G401 (cell line): ENCODE results near the gene MSRB3. TPM values are rescaled to one million over a fixed set of nuclear protein-coding genes. Genes with fewer than 3 reads are reported as not detected.
"Not testable (repeated sequence)": the region's sequence is repeated elsewhere in the genome, so short reads cannot be mapped to it uniquely, and the experiment has no call there.

ENCODE experiments used
- DNase-seq: peaks from one replicate; pipeline ENCODE4 v3.0.0-alpha.2; 2015; ENCODE audit warnings: low spot score
- in situ Hi-C: cut with HindIII; loops from 2 replicates; pipeline ENCODE4 v1.10.0; 2016; ENCODE audit warnings: low sequenced_read_pairs, mixed read lengths
- total RNA-seq: library from RNA; depleted of rRNA; stranded (reverse); fragments of >200 nt; shearing (Covaris generic); gene quantifications from 2 replicates; pipeline ENCODE4 v1.2.3, GENCODE V29; 2014

The MSRB3 gene
- total RNA-seq, 1 experiment from 2014 or later, result 147 TPM

GRCh38 chr12:65282840-65283239 is 4.4 kb downstream of the MSRB3 start:
- in situ Hi-C loops, result no loop called here
- DNase-seq, result no peak

- in situ Hi-C loops, DNase-seq: not testable (repeated sequence)
These were observed 7.0 kb downstream of the MSRB3 start for GRCh38 chr12:65285532-65285931.

- in situ Hi-C loops, result no loop called here
- DNase-seq, result no peak
These were observed 8.9 kb downstream of the MSRB3 start for GRCh38 chr12:65287426-65287825.

- DNase-seq, result no peak
- in situ Hi-C loops, result no loop called here
These were observed 13.8 kb downstream of the MSRB3 start for GRCh38 chr12:65292241-65292640.

- in situ Hi-C loops, result no loop called here
- DNase-seq, result no peak
These were observed 15.3 kb downstream of the MSRB3 start for GRCh38 chr12:65293735-65294134.

DNA sequence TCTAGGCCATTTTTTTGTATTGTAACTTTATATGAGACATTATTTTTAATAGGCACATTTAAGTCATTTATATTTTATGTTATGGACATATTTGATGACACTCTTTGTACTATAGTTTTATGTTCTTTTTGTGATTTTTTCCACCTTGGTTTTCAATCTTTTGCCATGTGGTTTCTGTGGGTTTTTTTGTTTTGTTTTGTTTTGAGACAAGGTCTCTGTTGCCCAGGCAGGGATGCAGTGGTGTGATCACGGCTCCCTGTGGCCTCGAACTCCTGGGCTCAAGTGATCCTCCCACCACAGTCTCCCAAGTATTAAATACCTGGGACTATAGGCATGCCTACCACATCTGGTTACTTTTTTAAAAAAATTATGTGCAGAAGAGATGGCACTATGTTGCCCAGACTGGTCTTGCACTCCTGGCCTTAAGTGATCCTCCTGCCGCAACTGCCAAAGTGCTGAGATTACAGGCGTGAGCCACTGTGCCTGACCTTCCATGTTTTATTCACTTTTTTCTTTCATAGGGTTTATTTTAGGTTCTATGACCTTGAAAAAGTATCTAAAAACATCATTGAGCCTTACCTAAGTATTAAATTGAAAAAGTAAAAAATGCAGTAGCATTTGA is 16.3 kb downstream of the MSRB3 start:
- in situ Hi-C loops, result no loop called here
- no peak for DNase-seq

DNA sequence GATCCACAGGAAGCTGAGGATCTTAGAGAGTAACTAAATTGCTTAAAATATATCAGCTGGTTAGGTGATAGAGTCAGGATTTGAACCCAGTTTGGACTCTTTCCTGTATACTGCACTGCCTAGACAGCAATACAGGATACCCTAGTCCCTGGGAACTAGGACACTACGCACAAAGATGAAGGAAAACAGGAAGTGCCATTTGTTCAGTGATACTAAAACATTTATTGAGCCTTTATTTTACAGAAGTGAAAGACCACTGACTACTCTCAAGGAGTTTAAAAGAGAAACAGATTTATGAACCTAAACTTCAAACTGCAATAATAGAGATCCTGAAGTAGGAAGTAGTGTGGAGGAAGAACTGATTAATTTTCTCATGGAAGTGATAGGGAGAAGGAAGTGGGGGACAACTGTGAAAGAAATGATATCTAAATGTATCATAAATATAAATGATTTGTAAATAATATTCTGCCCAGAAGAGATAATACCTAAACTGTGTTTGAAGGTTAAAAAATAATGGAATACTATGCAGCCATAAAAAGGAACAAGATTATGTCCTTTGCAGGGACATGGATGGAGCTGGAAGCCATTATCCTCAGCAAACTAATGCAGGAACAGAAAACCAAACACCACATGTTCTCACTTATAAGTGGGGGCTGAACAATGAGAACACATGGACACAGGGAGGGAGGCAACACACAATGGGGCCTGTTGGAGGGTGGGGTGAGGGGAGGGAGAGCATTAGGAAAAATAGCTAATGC is 18.2 kb downstream of the MSRB3 start:
- in situ Hi-C loops, result no loop called here
- no peak for DNase-seq

DNA sequence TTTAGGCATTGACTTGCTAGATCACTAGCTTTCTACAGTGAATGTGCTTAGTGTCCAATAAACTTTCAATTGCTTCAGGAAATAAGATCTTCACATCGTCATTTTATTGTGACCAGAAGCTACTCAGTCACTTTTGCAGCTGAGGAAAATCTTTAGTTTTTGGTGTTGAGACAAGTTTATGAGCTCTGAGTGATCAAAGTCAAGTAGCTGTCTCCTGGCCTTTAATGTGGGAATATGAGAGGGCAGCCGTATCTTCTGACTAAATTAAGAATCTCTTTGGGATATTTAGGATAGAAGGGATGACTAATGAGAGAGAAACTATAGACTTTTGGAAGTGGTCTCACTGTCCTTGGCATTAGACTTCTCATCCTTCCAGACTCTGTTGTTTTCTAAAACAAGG is 21.6 kb downstream of the MSRB3 start:
- in situ Hi-C loops, result no loop called here
- no peak for DNase-seq

- no peak for DNase-seq
- in situ Hi-C loops, result no loop called here
These were observed 22.3 kb downstream of the MSRB3 start for GRCh38 chr12:65300679-65301349.

DNA sequence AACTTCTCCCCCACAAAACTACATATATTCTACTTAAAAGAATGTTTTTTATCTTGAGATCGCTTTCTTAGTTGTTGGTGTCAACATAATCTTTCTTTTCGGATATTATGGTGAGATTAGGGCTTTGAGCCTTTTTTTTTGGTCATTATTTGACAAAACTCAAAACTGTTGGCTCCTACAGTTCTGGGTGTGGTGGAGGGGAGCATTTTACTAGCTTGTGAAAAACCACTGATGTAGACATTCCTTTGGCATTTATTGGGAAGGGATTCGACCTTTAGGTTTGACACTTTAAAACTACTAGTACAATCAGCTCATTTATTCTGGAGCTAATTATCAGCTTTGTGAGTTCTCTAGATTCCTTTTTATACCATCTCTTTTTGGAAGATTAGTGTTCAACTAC is 24.4 kb downstream of the MSRB3 start:
- in situ Hi-C loops, result no loop called here
- DNase-seq, result peak; percentile 61

GRCh38 chr12:65305346-65305950 is 27.0 kb downstream of the MSRB3 start:
- in situ Hi-C loops, result no loop called here
- peak; percentile 69 for DNase-seq

DNA sequence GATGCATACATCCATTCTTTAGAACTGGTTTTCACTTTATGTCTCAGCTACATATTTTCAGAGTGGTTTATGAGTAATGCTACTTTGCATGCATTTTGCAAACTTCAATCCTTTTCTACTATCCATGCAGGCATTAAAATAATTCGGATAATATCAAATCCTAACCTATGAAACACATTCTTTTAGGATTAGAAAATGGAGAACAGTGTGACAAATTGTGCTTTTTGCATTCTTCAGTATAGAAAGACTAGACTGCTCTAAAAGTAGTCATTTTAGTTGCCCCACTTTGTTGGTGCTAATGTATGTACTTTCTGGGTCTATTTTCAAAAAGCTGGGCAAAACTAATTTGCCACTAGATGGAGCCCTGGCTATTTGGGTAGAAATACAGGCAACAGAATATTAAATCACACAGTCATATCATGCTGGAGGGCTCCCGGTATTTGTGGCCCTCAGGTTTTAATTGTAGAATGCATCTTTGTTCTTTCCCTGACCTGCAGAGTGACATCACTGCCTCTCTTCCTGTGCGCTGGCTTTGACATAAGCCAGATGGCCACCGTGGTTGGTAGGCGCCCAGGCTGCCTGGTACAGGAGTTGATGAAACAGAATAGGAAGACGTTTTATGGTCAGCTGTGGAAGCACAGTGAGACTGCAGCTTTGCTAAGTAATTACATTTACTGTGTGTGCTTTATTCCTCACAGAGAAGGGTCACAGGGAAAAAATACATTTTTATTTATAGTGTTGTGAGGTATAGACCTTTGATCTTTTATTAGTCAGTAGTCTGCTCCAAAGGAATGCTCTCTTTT is 28.1 kb downstream of the MSRB3 start:
- in situ Hi-C loops, result no loop called here
- DNase-seq, result peak; percentile 78

DNA sequence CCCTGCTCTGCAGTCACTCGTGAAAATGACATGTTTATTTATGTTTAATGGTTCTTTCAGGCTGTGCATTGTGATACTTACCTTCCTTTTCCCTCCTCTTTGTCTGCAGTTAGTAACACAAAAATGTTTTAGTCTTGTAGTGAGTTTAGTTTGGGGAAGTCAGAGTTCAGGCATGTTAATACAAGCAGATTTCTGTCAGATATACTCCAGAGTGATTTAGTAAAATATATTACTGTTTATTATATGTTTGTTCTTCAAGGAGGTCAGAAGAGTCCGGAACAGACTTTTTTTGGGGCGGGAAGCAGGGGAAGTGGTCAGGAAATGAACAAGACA is 28.7 kb downstream of the MSRB3 start:
- in situ Hi-C loops, result no loop called here
- no peak for DNase-seq

GRCh38 chr12:65308006-65308405 is 29.5 kb downstream of the MSRB3 start:
- in situ Hi-C loops, result no loop called here
- no peak for DNase-seq

GRCh38 chr12:65308601-65309071 is 30.2 kb downstream of the MSRB3 start:
- DNase-seq, result peak; percentile 30
- in situ Hi-C loops, result no loop called here

DNA sequence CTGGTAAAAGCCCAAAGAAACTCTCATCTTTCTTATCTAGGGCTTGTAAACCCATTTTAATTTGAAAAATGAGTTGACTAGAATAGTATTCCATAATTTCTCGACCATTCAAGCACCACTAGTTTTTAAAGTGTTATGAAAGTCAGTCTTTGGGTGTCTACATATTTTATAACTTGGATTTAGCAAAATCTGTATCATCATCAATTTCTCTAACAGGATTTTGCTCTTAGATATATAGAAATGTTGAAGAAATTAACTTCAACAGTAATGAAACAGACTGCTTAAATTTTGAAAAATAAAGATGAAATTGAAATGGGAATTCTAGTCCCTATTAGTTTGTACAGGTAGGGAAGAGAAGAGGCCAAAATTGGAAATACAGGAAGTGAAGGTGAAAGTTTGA is 32.8 kb downstream of the MSRB3 start:
- DNase-seq, result no peak
- in situ Hi-C loops, result no loop called here

- in situ Hi-C loops, result no loop called here
- DNase-seq, result peak; percentile 34
These were observed 35.3 kb downstream of the MSRB3 start for GRCh38 chr12:65313719-65314317.

DNA sequence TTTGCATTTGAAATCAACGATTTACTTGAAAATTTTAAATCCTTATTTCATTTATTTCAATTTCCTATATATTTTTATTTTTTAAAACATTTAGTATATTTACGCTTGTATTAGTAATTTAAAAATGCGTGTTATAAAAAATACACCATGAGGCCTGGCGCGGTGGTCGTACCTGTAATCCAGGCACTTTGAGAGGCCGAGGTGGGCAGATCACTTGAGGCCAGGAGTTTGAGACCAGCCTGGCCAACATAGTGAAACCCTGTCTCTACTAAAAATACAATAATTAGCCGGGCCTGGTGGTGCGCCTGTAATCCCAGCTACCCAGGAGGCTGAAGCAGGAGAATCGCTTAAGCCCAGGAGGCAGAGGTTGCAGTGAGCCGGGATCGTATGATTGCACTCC is 36.8 kb downstream of the MSRB3 start:
- in situ Hi-C loops, DNase-seq: not testable (repeated sequence)

GRCh38 chr12:65318186-65318685 is 39.8 kb downstream of the MSRB3 start:
- in situ Hi-C loops, result no loop called here
- DNase-seq, result no peak
